ENCODE data around the gene KCNA10.

- TF ChIP-seq CTCF (IDR thresholded peaks at IDR 0.05) (peak; percentile 22 to 63 (median 43)), POLR2A (IDR thresholded peaks at IDR 0.05) (no peak)
These were observed 5.6 kb upstream of the KCNA10 start for GRCh38 chr1:110524311-110525248.
